ENCODE results near the gene KLF7. TPM values are rescaled to one million over a fixed set of nuclear protein-coding genes. Genes with fewer than 3 reads are reported as not detected.

The KLF7 gene
- total RNA-seq, 3 donors from 2014 or later, result 6.7 to 32.7 (median 12.9) TPM

- no peaks in the 10 kb centered on the region for H3K4me1 ChIP-seq (ENCODE audit: low read depth)
- H3K36me3 ChIP-seq (ENCODE audit: low read depth), result no peaks in the 10 kb centered on the region
- TF ChIP-seq CTCF (IDR thresholded peaks at IDR 0.05), result no peak
- DNase-seq (no peak), ATAC-seq (no peak)
- no peak overlapping the region for H3K4me3 ChIP-seq
- no peaks in the 10 kb centered on the region for H3K9me3 ChIP-seq
- intact Hi-C loops (cut with DNase I, micrococcal nuclease), result no loop called here
Measured at GRCh38 chr2:207101984-207102383, 63.8 kb downstream of the KLF7 start.

GRCh38 chr2:207097278-207097677 lies 68.5 kb downstream of the KLF7 start:
- intact Hi-C loops (cut with DNase I, micrococcal nuclease), result no loop called here
- H3K4me1 ChIP-seq (ENCODE audit: low read depth), result no peaks in the 10 kb centered on the region
- H3K9me3 ChIP-seq, result no peaks in the 10 kb centered on the region
- no peak overlapping the region for H3K4me3 ChIP-seq
- no peak for TF ChIP-seq CTCF (IDR thresholded peaks at IDR 0.05)
- no peaks in the 10 kb centered on the region for H3K36me3 ChIP-seq (ENCODE audit: low read depth)
- ATAC-seq (no peak), DNase-seq (no peak)

- no peak for ATAC-seq
- TF ChIP-seq CTCF (IDR thresholded peaks at IDR 0.05), result no peak
- intact Hi-C loops (cut with DNase I, micrococcal nuclease), result no loop called here
- Histone ChIP-seq H3K4me1 (ENCODE audit: low read depth) (no peaks in the 10 kb centered on the region), H3K4me3 (no peak overlapping the region), H3K9me3 (no peaks in the 10 kb centered on the region), H3K36me3 (ENCODE audit: low read depth) (no peaks in the 10 kb centered on the region)
- no peak for DNase-seq
Measured at GRCh38 chr2:207095963-207096362, 69.8 kb downstream of the KLF7 start.

GRCh38 chr2:207093234-207093633 lies 72.5 kb downstream of the KLF7 start:
- intact Hi-C loops (cut with DNase I, micrococcal nuclease), result no loop called here
- ATAC-seq (no peak), DNase-seq (no peak)
- Histone ChIP-seq H3K4me3 (no peak overlapping the region), H3K9me3 (no peaks in the 10 kb centered on the region), H3K4me1 (ENCODE audit: low read depth) (no peaks in the 10 kb centered on the region), H3K36me3 (ENCODE audit: low read depth) (no peaks in the 10 kb centered on the region)
- no peak for TF ChIP-seq CTCF (IDR thresholded peaks at IDR 0.05)

GRCh38 chr2:207092818-207093217 lies 72.9 kb downstream of the KLF7 start:
- intact Hi-C loops (cut with DNase I, micrococcal nuclease), result no loop called here
- no peaks in the 10 kb centered on the region for H3K36me3 ChIP-seq (ENCODE audit: low read depth)
- H3K9me3 ChIP-seq, result no peaks in the 10 kb centered on the region
- no peaks in the 10 kb centered on the region for H3K4me1 ChIP-seq (ENCODE audit: low read depth)
- DNase-seq (no peak), ATAC-seq (no peak)
- H3K4me3 ChIP-seq, result no peak overlapping the region
- TF ChIP-seq CTCF (IDR thresholded peaks at IDR 0.05), result no peak

- intact Hi-C loops (cut with DNase I, micrococcal nuclease), result no loop called here
Measured at GRCh38 chr2:207091928-207092327, 73.8 kb downstream of the KLF7 start.

More at GRCh38 chr2:207091928-207092327, 73.8 kb downstream of the KLF7 start:
- no peaks in the 10 kb centered on the region for H3K36me3 ChIP-seq (ENCODE audit: low read depth)
- H3K9me3 ChIP-seq, result no peaks in the 10 kb centered on the region
- H3K4me1 ChIP-seq (ENCODE audit: low read depth), result no peaks in the 10 kb centered on the region
- H3K4me3 ChIP-seq, result no peak overlapping the region
- no peak for ATAC-seq
- TF ChIP-seq CTCF (IDR thresholded peaks at IDR 0.05), result no peak
- DNase-seq, result no peak

Data from mucosa of descending colon (tissue), 3 donors.